Measurements from ENCODE around the gene POLE2. TPM values are rescaled to one million over a fixed set of nuclear protein-coding genes. Genes with fewer than 3 reads are reported as not detected.
"Not testable (repeated sequence)": the region's sequence is repeated elsewhere in the genome, so short reads cannot be mapped to it uniquely, and the experiment has no call there.

The POLE2 gene
- total and polyA plus RNA-seq, 10 donors = 1.8 to 7.4 (median 3.7) TPM

- intact Hi-C loops (cut with DNase I; ENCODE audit: low total_unique reads) = loop anchor here (10.0 kb wide), 1 partner anchor 214 kb away; no protein-coding TSS in a partner anchor
- H3K4me1 ChIP-seq = peaks cover 39 to 81% (median 68%) of the 10 kb centered on the region in 6 donors
- TF ChIP-seq CTCF (IDR thresholded peaks at IDR 0.05 in 8 of 11, conservative IDR thresholded peaks at IDR 0.05 in 3 of 11) = peak in 8 of 11 experiments; percentile 24 to 63 (median 42)
- TF ChIP-seq POLR2A (IDR thresholded peaks at IDR 0.05) = peak; percentile 71 to 84 (median 76)
- TF ChIP-seq POLR2AphosphoS5 (IDR thresholded peaks at IDR 0.05) = peak; percentile 99
- H3K4me3 ChIP-seq = peak within 1 kb of the TSS; percentile 82 to 98 (median 88)
- H3K36me3 ChIP-seq = peaks cover 0 to 39% (median 15%) of the 10 kb centered on the region in 6 donors
- peak within 1 kb of the TSS; percentile 86 to 98 (median 97) for H3K27ac ChIP-seq
- peak; percentile 98 for DNase-seq
- H3K27me3 ChIP-seq (replicated peaks in 1 of 7) = no peaks in the 10 kb centered on the region
- no peaks in the 10 kb centered on the region for H3K9me3 ChIP-seq
- 0 to 1% (median 0%) methylated on average over 58 to 85 of the region's 85 CpGs for WGBS, 5 donors
Observed at GRCh38 chr14:49620182-49621113, 67.6 kb downstream of the POLE2 start, which contains the start of the genes MGAT2 and RPL36AL. MGAT2 (plus strand) TSS chr14:49620799; CDS start chr14:49621269, 470 bp downstream. RPL36AL (minus strand) TSS chr14:49620626; CDS start chr14:49619104, 1,522 bp downstream.

GRCh38 chr14:49619730-49620129 is 68.3 kb downstream of the POLE2 start:
- TF ChIP-seq POLR2AphosphoS5 (IDR thresholded peaks at IDR 0.05) (no peak), POLR2A (IDR thresholded peaks at IDR 0.05) (no peak), CTCF (IDR thresholded peaks at IDR 0.05 in 8 of 11, conservative IDR thresholded peaks at IDR 0.05 in 3 of 11) (no peak)
- H3K36me3 ChIP-seq = peaks cover 0 to 44% (median 15%) of the 10 kb centered on the region in 6 donors
- no peaks in the 10 kb centered on the region for H3K27me3 ChIP-seq (replicated peaks in 1 of 7)
- peaks cover 39 to 74% (median 62%) of the 10 kb centered on the region in 6 donors for H3K4me1 ChIP-seq
- DNase-seq = no peak
- WGBS, 5 donors = 0 to 3% (median 2%) methylated on average over 11 of the region's 11 CpGs
- H3K4me3 ChIP-seq = peak overlapping the region; percentile 82 to 98 (median 88)
- intact Hi-C loops (cut with DNase I; ENCODE audit: low total_unique reads) = loop anchor here (10.0 kb wide), 1 partner anchor 215 kb away; no protein-coding TSS in a partner anchor
- H3K9me3 ChIP-seq = no peaks in the 10 kb centered on the region
- peak overlapping the region; percentile 86 to 98 (median 97) for H3K27ac ChIP-seq

GRCh38 chr14:49619273-49619672 is 68.7 kb downstream of the POLE2 start:
- WGBS, 5 donors = 60 to 79% (median 73%) methylated on average over 19 of the region's 19 CpGs
- Histone ChIP-seq H3K36me3 (peaks cover 0 to 48% (median 15%) of the 10 kb centered on the region in 6 donors), H3K4me3 (peak overlapping the region; percentile 82 to 98 (median 88)), H3K27ac (peak overlapping the region in 6 of 8 donors; percentile 94 to 98 (median 97)), H3K4me1 (peaks cover 36 to 69% (median 58%) of the 10 kb centered on the region in 6 donors)
- H3K9me3 ChIP-seq; intact Hi-C loops (cut with DNase I; ENCODE audit: low total_unique reads); H3K27me3 ChIP-seq (replicated peaks in 1 of 7); DNase-seq: not testable (repeated sequence)

GRCh38 chr14:49617852-49618519 is 70.0 kb downstream of the POLE2 start:
- peaks cover 0 to 56% (median 15%) of the 10 kb centered on the region in 6 donors for H3K36me3 ChIP-seq
- 71 to 88% (median 77%) methylated on average over 6 of the region's 6 CpGs for WGBS, 5 donors
- H3K9me3 ChIP-seq = no peaks in the 10 kb centered on the region
- H3K27me3 ChIP-seq (replicated peaks in 1 of 7) = no peaks in the 10 kb centered on the region
- peaks cover 23 to 56% (median 45%) of the 10 kb centered on the region in 6 donors for H3K4me1 ChIP-seq
- TF ChIP-seq POLR2AphosphoS5 (IDR thresholded peaks at IDR 0.05) = no peak
- no peak for TF ChIP-seq CTCF (IDR thresholded peaks at IDR 0.05 in 8 of 11, conservative IDR thresholded peaks at IDR 0.05 in 3 of 11)
- TF ChIP-seq POLR2A (IDR thresholded peaks at IDR 0.05) = no peak
- H3K27ac ChIP-seq = no peak overlapping the region
- intact Hi-C loops (cut with DNase I; ENCODE audit: low total_unique reads) = no loop called here
- DNase-seq = no peak
- H3K4me3 ChIP-seq = no peak overlapping the region

Data from spleen (tissue), 11 donors.